LoVo (cell line): Measurements from ENCODE around the gene TUBB4A.
"Not testable (repeated sequence)": the region's sequence is repeated elsewhere in the genome, so short reads cannot be mapped to it uniquely, and the experiment has no call there.

Experiments used
- DNase-seq: peaks from one replicate; pipeline ENCODE4 v3.0.0-alpha.2; 2016; ENCODE audit warnings: low spot score

Gene TUBB4A

GRCh38 chr19:6501740-6502648, at the start of gene TUBB4A:
TSS of gene TUBB4A (minus strand) at chr19:6502309. CDS start at chr19:6502212, 97 bp downstream.
- DNase-seq, result no peak

GRCh38 chr19:6551091-6551490, 49.0 kb upstream of the TUBB4A start:
- no peak for DNase-seq

GRCh38 chr19:6550679-6551078, 48.6 kb upstream of the TUBB4A start:
- not testable (repeated sequence) for DNase-seq

- no peak for DNase-seq
Observed at GRCh38 chr19:6543866-6544347, 41.8 kb upstream of the TUBB4A start.

GRCh38 chr19:6540918-6541689, 39.0 kb upstream of the TUBB4A start:
- DNase-seq, result no peak

GRCh38 chr19:6539514-6539913, 37.4 kb upstream of the TUBB4A start:
- no peak for DNase-seq

- DNase-seq, result no peak
Observed at GRCh38 chr19:6535558-6536137, 33.5 kb upstream of the TUBB4A start.

GRCh38 chr19:6534451-6535093, 32.5 kb upstream of the TUBB4A start:
- DNase-seq, result no peak

- DNase-seq, result no peak
Observed at GRCh38 chr19:6533746-6534418, 31.8 kb upstream of the TUBB4A start.

GRCh38 chr19:6533000-6533328, 30.9 kb upstream of the TUBB4A start:
- no peak for DNase-seq

GRCh38 chr19:6532244-6532999, 30.3 kb upstream of the TUBB4A start:
- DNase-seq, result no peak

- no peak for DNase-seq
Observed at GRCh38 chr19:6531956-6532243, 29.8 kb upstream of the TUBB4A start.

GRCh38 chr19:6531163-6531955, 29.2 kb upstream of the TUBB4A start:
- no peak for DNase-seq

GRCh38 chr19:6530386-6531162, 28.5 kb upstream of the TUBB4A start, which contains the start of gene TNFSF9:
TSS of gene TNFSF9 (plus strand) at chr19:6531026. CDS start at chr19:6531037, 11 bp downstream.
- peak; percentile 94 for DNase-seq

GRCh38 chr19:6529937-6530385, 27.9 kb upstream of the TUBB4A start:
- DNase-seq, result no peak

- no peak for DNase-seq
Observed at GRCh38 chr19:6529351-6529750, 27.2 kb upstream of the TUBB4A start.

- no peak for DNase-seq
Observed at GRCh38 chr19:6528544-6529121, 26.5 kb upstream of the TUBB4A start.

GRCh38 chr19:6527893-6528543, 25.9 kb upstream of the TUBB4A start:
- DNase-seq, result no peak
